HG03039 (cell line): ENCODE results near the gene MTHFD2L.
"Not testable (repeated sequence)": the region's sequence is repeated elsewhere in the genome, so short reads cannot be mapped to it uniquely, and the experiment has no call there.

Experiments used
- ATAC-seq: cut with Tn5 transposase; IDR thresholded peaks from one replicate; pipeline ENCODE4 v1.9.1; 2021; ENCODE audit warnings: mild to moderate bottlenecking, moderate library complexity; ENCODE audit not compliant: unreplicated experiment

Gene MTHFD2L

DNA sequence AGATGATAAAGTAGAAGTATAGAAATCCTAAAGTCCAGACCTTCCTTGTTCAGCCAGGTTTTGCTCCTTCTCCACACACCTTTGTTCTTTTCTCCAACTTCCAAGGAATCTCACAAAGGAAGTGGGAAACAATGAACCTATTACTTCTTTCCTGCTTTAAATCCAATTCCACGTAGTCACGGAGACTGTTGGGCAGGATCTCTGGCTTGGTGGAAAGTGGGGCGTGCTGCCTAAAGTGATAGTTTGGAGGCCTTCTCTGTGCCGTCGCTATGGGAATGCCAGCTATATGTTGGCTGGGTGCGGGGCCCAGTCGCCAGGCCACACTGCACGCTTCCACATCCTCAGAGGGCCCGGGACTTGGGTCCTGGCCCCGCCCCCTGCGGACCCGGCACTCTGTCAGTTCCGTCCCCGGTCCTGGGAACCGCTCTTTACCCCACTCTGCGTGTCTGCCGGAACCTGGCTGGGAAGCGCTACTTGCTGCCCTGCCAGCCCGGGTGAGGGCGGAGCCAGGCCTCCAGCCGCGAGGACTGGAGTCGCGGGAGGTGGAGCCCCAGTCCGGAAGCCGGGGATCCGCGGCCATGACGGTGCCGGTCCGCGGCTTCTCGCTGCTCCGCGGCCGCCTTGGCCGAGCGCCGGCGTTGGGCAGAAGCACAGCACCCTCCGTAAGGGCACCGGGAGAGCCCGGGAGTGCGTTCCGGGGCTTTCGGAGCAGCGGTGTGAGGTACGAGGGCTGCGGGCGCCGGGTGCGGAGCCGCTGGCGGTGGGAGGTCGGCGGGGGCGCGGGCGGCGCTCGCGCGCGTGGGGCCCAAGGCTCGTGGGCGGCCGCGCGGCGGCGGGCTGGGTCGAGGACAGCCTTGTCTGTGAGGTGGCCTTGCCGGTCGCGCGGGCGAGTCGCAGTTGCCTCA, at the start of gene MTHFD2L:
MTHFD2L (plus strand) TSS at position 558 of the 905 bp plus-strand sequence; CDS start at position 579, 21 bp downstream.
- peak; percentile 98 for ATAC-seq

GRCh38 chr4:74108457-74109115, 49.3 kb upstream of the MTHFD2L start:
- no peak for ATAC-seq

GRCh38 chr4:74109116-74109869, 48.6 kb upstream of the MTHFD2L start:
- ATAC-seq, result no peak

DNA sequence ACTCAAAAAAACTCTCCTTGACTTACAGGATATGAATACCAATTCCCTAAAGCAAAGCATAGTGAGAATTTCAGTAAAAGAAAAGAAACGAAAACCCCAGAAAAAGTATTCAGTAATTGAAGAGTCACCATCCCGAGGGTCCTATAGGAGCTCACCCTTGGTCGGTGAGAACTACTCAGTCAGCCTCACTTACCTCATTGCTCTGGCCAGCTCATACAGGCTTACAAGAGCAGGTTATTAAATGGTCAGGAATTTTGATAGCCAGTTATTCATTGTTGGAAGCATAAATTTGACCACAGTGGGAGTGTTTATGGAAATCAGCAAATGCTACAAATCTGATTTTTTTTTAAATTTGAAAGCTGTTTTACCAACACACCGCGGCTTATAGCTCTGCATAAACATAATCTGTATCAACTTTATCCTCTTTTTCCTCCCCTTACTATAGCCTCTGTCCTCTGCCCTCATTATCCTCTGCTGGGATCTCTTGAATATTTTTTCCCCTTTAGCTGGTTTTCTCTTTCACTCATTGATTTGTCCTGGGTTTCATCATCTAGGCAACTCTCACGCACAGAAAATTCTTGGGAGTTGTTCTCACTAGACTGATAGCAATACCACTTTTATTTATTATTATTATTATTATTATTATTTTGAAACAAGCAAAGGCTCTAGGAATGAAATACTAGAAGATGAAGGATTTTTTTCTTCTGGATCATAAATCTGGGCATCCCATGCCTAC, 47.9 kb upstream of the MTHFD2L start:
- ATAC-seq, result no peak

- ATAC-seq, result no peak
Observed at GRCh38 chr4:74110670-74111069, 47.2 kb upstream of the MTHFD2L start.

DNA sequence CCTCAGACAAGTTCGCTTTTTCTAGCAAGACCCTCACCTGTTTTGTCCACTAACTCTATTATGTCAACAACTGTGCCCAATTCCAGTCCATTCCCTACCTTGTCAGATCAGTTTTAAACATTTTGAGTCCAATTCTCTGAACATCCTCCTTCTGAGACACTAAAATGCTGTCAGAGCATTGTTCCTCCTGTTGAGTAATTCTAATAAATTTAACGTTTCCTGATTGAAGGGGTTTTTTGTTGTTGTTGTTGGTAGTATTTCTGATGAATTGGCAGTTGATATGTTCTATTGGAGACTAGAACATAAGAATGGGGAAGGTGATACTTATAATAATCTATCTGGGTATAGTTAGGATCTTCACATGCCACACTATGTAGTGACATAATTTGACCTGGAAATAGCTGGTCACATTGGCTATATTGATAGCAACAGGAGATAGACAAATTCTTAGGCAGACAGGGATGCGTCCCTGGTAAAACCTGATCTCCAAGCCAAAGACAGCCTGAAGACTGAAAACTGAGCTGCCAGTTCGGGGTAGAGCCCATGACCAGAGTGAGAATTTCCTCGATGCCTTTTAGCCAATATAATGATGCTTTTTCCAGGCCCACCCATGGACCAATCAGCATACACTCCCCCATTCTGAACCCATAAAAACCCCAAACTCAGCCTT, 46.5 kb upstream of the MTHFD2L start:
- ATAC-seq, result no peak

GRCh38 chr4:74111990-74112389, 45.9 kb upstream of the MTHFD2L start:
- ATAC-seq, result no peak

GRCh38 chr4:74112399-74113105, 45.4 kb upstream of the MTHFD2L start:
- no peak for ATAC-seq

- ATAC-seq, result no peak
Observed at GRCh38 chr4:74114234-74114633, 43.7 kb upstream of the MTHFD2L start.

DNA sequence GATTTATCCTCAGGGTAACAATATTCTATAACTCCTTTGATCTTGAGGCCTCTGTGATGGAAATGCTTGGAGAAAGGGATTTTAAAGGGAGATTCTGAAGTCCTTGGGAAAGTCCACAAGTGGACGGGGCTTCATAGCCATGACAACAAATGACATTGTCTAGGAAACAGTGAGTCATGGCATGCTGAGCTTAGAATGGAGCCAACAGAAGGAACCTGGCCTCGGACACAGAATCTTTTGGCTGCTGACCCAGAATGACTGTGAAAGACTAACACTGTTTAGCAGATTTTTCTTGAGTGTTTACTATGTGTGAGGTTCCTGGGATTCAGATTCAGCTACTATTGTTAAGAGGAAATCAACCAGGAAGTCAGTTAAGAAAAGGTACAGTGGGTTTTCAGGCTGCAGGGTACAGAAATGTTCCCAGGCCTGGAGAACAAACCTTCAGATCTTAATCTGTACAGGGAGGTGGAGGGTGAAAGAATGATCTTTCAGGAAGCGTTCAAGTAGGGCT, 40.8 kb upstream of the MTHFD2L start:
- no peak for ATAC-seq

- ATAC-seq, result no peak
Observed at GRCh38 chr4:74118600-74119338, 39.1 kb upstream of the MTHFD2L start.

- ATAC-seq, result no peak
Observed at GRCh38 chr4:74120086-74120485, 37.8 kb upstream of the MTHFD2L start.

GRCh38 chr4:74121643-74122579, 36.0 kb upstream of the MTHFD2L start:
- no peak for ATAC-seq

GRCh38 chr4:74123065-74123728, 34.7 kb upstream of the MTHFD2L start:
- no peak for ATAC-seq

- no peak for ATAC-seq
Observed at GRCh38 chr4:74125029-74125428, 32.9 kb upstream of the MTHFD2L start.

DNA sequence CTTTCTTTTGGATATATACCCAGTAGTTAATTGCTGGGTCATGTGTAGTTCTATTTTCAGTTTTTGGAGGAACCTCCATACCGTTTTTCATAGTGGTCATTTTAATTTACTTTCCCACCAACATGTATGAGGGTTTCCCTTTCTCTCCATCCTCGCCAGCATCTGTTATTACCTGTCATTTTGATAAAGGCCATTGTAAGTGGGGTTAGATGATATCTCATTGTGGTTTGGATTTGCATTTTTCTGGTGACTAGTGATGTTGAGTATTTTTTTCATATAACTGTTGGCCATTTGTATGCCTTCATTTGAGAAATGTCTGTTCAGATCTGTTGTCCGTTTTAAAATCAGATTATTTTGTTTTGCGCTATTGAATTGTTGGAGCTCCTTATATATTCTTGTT, 30.2 kb upstream of the MTHFD2L start:
- no peak for ATAC-seq

DNA sequence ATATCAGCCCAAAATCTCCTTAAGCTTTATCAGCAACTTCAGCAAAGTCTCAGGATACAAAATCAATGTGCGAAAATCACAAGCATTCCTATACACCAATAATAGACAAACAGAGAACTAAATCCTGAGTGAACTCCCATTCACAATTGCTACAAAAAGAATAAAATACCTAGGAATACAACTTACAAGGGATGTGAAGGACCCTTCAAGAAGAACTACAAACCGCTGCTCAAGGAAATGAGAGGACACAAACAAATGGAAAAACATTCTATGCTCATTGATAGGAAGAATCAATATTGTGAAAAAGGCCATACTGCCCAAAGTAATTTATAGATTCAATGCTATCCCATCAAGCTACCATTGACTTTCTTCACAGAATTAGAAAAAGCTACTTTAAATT, 27.1 kb upstream of the MTHFD2L start:
- ATAC-seq, result not testable (repeated sequence)
